ENCODE results near the gene LHX4. TPM values are rescaled to one million over a fixed set of nuclear protein-coding genes. Genes with fewer than 3 reads are reported as not detected.
A peak's percentile ranks its signal among the peaks of the same experiment; 100 is the strongest.

Gene LHX4
- total and polyA plus RNA-seq, 10 donors: 0.02 to 2.0 (median 0.03) TPM; not detected in 5

DNA sequence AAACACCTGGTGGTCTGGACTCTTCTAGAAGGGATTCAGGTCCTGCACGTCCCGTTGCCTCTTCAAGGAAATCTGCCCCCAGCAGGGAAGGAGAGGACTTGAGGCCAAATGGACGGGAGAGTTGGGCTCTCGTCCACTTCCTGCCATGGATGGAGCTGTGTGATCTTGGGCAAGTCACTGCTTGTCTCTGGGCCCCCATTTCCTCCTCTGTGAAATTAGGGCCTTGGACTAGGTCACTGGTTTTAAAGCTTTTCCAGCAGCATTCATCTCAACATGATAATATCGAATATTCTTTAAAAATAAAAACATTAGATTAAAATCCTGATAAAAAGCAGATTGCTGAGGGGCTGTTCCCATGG is 26.9 kb downstream of the LHX4 start:
- Histone ChIP-seq H3K4me1 (peaks cover 0 to 17% (median 7%) of the 10 kb centered on the region in 6 donors), H3K9me3 (no peaks in the 10 kb centered on the region), H3K27ac (no peak overlapping the region), H3K27me3 (replicated peaks in 1 of 7) (peaks cover 0 to 98% (median 27%) of the 10 kb centered on the region in 7 donors), H3K36me3 (no peaks in the 10 kb centered on the region), H3K4me3 (no peak overlapping the region)
- intact Hi-C loops (cut with DNase I; ENCODE audit: low total_unique reads): loop anchor here (10.0 kb wide), 2 partner anchors 158 to 218 kb away; no protein-coding TSS in a partner anchor
- TF ChIP-seq POLR2A (IDR thresholded peaks at IDR 0.05) (no peak), POLR2AphosphoS5 (IDR thresholded peaks at IDR 0.05) (no peak)
- TF ChIP-seq, protein P1, sequence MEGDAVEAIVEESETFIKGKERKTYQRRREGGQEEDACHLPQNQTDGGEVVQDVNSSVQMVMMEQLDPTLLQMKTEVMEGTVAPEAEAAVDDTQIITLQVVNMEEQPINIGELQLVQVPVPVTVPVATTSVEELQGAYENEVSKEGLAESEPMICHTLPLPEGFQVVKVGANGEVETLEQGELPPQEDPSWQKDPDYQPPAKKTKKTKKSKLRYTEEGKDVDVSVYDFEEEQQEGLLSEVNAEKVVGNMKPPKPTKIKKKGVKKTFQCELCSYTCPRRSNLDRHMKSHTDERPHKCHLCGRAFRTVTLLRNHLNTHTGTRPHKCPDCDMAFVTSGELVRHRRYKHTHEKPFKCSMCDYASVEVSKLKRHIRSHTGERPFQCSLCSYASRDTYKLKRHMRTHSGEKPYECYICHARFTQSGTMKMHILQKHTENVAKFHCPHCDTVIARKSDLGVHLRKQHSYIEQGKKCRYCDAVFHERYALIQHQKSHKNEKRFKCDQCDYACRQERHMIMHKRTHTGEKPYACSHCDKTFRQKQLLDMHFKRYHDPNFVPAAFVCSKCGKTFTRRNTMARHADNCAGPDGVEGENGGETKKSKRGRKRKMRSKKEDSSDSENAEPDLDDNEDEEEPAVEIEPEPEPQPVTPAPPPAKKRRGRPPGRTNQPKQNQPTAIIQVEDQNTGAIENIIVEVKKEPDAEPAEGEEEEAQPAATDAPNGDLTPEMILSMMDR (IDR thresholded peaks at IDR 0.05 in 8 of 11, conservative IDR thresholded peaks at IDR 0.05 in 3 of 11): no peak
- DNase-seq: peak; percentile 43
- WGBS, 5 donors: 59 to 70% (median 68%) methylated on average over 5 of the region's 5 CpGs

DNA sequence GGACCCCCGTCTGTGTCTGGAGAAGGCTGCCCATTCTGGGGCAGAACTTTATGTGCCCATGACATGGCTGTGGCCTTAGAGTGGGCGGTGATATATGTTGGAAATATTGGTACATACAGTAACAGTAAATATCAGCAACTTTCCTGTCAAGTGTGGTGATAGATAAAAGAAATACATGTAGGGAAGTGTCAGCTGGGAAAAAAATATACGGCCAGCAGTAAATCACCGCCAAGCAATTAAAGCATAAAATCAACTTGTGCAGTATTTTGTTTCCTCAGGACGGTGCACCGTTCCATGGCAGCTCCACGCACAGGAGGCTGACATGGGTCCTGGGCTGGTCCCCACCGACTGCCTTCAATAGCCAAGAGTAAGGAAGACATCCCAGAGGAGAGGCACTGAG is 27.4 kb downstream of the LHX4 start:
- Histone ChIP-seq H3K4me1 (peaks cover 0 to 15% (median 5%) of the 10 kb centered on the region in 6 donors), H3K36me3 (no peaks in the 10 kb centered on the region), H3K27me3 (replicated peaks in 1 of 7) (peaks cover 0 to 94% (median 27%) of the 10 kb centered on the region in 7 donors), H3K9me3 (no peaks in the 10 kb centered on the region), H3K27ac (no peak overlapping the region), H3K4me3 (no peak overlapping the region)
- intact Hi-C loops (cut with DNase I; ENCODE audit: low total_unique reads): loop anchor here (10.0 kb wide), 2 partner anchors 157 to 217 kb away; no protein-coding TSS in a partner anchor
- TF ChIP-seq, protein P1 (IDR thresholded peaks at IDR 0.05 in 8 of 11, conservative IDR thresholded peaks at IDR 0.05 in 3 of 11): no peak
- no peak for TF ChIP-seq POLR2A (IDR thresholded peaks at IDR 0.05)
- DNase-seq: peak; percentile 45
- WGBS, 5 donors: 70 to 76% (median 75%) methylated on average over 8 of the region's 8 CpGs

GRCh38 chr1:180258290-180258689 is 28.2 kb downstream of the LHX4 start:
- H3K36me3 ChIP-seq: no peaks in the 10 kb centered on the region
- WGBS, 5 donors: 80 to 89% (median 85%) methylated on average over 12 of the region's 12 CpGs
- no peak overlapping the region for H3K27ac ChIP-seq
- TF ChIP-seq, protein P1 (IDR thresholded peaks at IDR 0.05 in 8 of 11, conservative IDR thresholded peaks at IDR 0.05 in 3 of 11): no peak
- TF ChIP-seq POLR2A (IDR thresholded peaks at IDR 0.05) (no peak), POLR2AphosphoS5 (IDR thresholded peaks at IDR 0.05) (no peak)
- intact Hi-C loops (cut with DNase I; ENCODE audit: low total_unique reads): loop anchor here (10.0 kb wide), 2 partner anchors 157 to 217 kb away; no protein-coding TSS in a partner anchor
- H3K9me3 ChIP-seq: no peaks in the 10 kb centered on the region
- DNase-seq: peak; percentile 58
- peaks cover 0 to 7% (median 1%) of the 10 kb centered on the region in 6 donors for H3K4me1 ChIP-seq
- peaks cover 0 to 94% (median 27%) of the 10 kb centered on the region in 7 donors for H3K27me3 ChIP-seq (replicated peaks in 1 of 7)
- no peak overlapping the region for H3K4me3 ChIP-seq

GRCh38 chr1:180258935-180259334 is 28.9 kb downstream of the LHX4 start:
- TF ChIP-seq POLR2AphosphoS5 (IDR thresholded peaks at IDR 0.05) (no peak), POLR2A (IDR thresholded peaks at IDR 0.05) (no peak)
- TF ChIP-seq, protein P1 (IDR thresholded peaks at IDR 0.05 in 8 of 11, conservative IDR thresholded peaks at IDR 0.05 in 3 of 11): no peak
- H3K27ac ChIP-seq: no peak overlapping the region
- H3K4me1 ChIP-seq: peaks cover 0 to under 1% (median 0%) of the 10 kb centered on the region in 6 donors
- intact Hi-C loops (cut with DNase I; ENCODE audit: low total_unique reads): loop anchor here (10.0 kb wide), 2 partner anchors 156 to 216 kb away; no protein-coding TSS in a partner anchor
- no peak overlapping the region for H3K4me3 ChIP-seq
- peaks cover 0 to 90% (median 27%) of the 10 kb centered on the region in 7 donors for H3K27me3 ChIP-seq (replicated peaks in 1 of 7)
- H3K9me3 ChIP-seq: no peaks in the 10 kb centered on the region
- no peaks in the 10 kb centered on the region for H3K36me3 ChIP-seq
- WGBS, 5 donors: 67 to 84% (median 78%) methylated on average over 5 of the region's 5 CpGs
- peak; percentile 44 for DNase-seq
